Stimulated activated CD4-positive, alpha-beta T cell treated with anti-CD3 and anti-CD28 coated beads, Interleukin-4, amount 100 ng/mL, for 48 hours (primary cell): ENCODE measurements around the gene SCTR.

Experiments
- DNase-seq, 2 donors: peaks; one replicate each; pipeline ENCODE4 v3.0.0-alpha.2; 2020; ENCODE audit warnings: low read depth in 2 of 2

The SCTR gene

DNA sequence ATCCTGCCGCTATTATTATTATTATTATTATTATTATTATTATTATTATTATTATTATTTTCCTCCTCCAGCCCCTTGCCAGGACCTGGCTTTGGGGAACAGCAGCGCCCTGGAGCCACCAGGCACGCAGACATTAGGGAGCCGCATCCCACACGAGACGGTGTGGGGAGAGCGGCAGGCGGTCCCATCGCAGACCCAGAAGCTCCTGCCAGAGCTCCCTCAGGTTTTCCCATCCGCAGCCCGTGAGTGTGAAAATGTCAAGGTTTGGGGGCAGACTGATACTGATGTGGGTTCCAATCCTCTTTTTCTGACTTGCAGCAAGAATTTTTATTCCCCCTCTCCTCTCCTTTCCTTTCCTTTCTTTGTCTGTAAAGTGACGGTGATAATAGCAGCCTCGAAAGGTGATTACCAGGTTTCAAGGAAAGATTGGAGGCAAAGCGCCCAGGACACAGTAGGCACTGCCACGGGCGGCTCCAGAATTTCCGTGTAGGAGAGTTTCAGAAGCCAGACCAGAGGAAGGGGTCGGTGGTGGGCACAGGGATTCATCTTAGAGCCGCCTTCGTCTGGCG, 816 bp downstream of the SCTR start:
- DNase-seq: no peak

DNA sequence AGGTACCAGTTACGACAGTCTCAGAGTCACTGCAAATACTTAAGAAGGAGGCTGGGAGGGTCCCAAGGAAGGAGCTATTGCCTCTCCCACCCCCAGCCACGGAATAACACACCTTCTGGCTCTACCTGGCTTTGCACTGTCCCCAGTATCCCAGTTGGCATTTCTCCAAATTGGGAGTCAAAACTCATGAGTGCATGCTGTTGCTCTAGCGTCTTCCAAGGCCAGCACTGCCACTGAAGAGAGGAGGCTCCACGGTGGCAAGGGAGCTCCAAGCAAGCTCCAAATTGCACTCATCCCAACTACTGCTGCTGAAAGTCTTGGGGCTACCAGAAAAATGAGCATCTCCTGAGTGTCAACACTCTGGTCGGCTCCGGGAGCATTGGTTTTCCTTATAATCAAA, 1.6 kb downstream of the SCTR start:
- no peak for DNase-seq

DNA sequence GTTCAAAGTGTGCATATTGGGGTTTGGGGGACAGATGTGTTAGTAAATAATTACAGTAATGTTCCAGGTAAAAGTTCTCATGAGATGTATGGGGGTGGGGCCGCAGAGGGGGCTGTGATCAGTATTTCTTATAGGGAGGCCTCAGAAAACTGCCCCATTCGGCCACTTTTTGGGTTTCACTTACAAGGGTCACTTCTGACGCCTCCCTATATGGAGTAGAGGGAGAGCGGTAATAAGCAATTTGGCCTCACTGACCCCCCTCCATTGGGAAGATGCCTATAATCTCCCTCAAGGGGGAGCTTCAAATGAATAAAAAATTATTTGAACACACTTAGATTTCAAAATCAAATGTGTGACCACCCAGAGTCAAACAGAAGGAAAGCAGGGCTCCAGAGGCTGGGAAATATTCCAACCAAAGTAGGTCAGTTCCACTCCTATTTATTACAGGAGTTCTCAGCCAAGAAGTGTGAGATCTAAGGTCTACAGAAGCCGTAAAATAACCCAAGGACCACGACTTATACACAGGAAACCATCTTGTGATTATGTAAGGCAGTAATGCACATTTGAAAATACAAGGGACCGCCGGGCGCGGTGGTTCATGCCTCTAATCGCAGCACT, 2.7 kb downstream of the SCTR start:
- no peak for DNase-seq

DNA sequence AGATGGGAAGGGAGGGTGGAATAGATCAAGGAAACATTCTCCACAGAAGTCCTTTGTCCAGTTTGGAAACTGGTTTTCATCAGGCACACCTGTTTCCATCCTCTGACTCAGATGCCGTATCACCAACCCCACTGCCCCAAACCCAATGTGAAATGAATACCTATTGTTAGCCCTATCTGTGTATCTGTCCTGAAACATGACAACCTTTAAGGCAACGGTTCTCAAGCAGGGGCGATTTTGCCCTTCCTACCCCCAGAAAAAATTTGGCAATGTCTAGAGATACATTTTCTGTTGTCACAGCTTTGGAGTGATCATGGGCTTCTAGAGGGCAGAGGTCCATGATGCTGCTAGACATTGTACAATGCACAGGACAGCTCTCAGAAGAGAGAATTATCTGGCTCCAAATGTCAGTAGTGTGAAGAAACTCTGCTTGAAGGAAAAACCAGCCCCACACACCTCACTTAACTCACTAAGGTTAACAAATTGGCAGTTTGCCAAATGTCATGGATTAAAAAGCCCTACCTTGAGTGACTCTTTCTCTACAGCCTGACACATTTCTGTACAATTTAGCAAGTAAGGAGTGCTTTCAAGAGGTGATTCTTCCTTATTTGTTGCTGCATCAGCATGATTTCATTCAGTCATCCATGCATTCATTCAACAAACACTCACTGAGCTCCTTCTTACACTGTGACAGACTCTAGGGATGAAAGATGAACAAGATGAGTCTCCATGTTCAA, 3.4 kb downstream of the SCTR start:
- DNase-seq: no peak

DNA sequence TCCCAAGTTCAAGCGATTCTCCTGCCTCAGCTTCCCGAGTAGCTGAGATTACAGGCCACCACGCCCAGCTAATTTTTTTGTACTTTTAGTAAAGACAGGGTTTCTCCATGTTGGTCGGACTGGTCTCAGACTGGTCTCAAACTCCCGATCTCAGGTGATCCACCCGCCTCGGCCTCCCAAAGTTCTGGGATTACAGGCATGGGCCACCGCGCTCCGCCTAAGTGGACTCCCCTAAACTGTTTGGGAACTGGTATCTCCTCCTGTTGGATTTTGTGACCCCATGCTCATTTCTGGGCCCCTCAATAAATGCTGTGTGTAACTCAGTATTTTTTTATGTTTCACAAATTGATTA, 5.2 kb downstream of the SCTR start:
- no peak for DNase-seq

DNA sequence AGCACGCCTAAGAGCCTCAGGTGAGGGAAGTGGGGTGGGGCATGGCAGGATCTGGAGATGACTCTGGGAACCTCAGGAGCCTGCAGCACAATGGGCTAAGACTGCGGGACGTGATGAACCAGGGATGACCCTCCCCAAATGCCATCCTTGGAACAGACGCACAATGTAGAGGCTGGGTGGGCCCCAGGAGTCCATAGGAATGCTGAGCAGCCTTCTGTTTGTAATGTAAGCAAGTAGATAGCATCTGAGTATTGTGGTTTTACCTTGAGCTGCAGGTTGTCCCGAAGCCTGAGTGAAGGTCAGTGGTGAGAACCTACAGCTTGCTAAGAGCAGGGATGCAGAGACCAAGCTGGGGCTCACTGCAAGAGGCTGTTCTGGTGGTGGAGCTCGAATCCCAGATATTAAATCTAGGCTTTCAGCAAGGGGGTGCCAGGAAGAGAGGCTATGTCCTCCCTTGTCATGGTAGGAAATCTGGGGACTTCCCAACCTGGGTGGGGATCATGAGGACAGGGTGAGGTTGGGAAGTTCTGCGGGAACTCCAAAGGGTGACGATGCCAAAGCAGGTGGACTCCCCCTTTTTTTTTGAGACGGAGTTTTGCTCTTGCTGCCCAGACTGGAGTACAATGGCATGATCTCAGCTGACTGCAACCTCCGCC, 5.8 kb downstream of the SCTR start:
- DNase-seq: no peak

DNA sequence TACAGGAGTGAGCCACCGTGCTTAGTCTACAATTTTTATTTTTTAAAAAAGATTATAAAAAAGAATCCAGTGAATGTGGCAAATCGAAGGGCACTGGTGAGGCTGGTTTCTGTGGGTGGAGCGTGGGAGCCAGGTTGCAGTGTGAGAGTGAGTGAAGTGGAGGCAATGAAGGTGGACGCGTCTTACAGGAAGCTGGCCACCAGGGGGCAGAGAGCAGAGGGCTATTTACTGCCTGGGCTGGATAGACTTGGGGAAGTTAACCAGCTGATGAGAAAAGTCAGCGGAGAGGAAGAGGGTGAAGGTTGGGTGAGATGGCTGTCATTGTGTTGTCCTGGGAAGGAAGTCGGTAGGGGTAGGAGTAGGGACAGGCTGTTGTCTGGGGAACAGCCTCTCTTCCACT, 6.8 kb downstream of the SCTR start:
- DNase-seq: peak; percentile 32 to 49

DNA sequence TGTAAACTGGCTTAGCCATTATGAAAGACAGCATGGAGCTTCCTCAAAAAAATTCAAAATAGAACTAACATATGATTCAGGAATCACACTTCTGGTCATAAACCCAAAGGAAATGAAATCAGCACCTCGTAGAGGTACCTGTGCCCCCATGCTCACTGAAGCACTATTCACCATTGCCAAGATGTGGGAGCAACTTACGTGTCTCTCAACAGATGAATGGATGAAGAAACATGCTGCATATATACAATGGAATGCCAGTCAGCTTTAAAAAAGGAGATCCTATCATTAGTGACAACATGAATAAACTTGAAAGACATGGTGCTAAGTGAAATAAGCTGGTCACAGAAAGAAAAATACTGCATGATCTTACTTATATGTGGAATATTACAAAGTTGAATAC, 8.2 kb downstream of the SCTR start:
- no peak for DNase-seq

DNA sequence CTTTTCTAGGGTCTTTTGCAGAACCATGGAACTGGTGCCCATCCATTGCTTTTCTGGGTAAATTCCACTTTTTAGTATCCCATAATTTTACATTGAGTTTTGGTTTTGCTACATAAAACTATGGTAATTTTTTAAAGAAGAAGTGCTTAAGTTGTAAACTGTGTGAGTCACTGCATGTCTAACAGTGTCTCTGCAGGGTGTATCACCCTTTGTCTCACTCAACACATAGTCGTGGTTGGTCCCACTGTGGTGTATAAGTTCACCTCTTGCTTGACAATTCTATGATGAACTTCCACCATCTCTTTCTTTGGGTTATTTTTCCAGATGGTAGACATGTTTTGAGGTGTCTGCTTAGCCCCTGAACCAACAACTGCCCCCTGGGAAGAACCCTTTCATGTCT, 10.5 kb downstream of the SCTR start:
- DNase-seq: no peak

DNA sequence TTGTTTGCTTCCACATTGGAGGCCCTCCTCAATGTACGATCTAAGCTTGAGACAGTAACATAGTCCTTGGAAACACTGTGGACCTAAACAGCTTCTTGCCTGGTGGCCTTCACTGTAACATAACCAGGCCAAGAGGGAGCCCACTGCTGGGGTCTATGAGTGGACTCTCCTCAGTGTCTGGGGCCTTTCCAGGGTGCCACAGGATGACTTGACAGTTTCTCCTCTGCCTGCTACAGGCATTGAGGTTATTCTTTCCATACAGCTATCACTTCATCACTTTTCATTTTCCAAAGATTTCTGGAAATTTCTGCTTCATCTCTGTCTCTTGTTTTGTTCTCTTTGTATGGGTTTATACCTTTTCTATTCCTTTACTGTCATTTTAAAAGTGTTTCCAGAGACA, 11.3 kb downstream of the SCTR start:
- no peak for DNase-seq

DNA sequence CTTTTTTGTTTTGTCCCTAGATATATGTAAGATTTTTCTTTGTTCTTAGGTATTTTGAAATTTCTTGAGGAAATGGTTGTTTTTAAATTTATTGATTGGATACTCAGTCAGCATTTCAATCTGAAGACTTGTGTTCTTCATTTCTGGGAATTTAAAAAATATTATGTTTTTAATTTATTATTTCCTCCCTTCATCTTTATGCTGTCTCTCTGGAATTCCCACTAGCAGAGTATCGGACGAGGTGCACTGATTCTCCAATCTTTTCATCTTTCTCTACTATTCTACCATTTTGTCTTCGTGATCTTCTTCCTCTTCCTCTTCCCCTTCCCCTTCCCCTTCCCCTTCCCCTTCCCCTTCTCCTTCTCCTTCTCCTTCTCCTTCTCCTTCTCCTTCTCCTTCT, 12.3 kb downstream of the SCTR start:
- no peak for DNase-seq

DNA sequence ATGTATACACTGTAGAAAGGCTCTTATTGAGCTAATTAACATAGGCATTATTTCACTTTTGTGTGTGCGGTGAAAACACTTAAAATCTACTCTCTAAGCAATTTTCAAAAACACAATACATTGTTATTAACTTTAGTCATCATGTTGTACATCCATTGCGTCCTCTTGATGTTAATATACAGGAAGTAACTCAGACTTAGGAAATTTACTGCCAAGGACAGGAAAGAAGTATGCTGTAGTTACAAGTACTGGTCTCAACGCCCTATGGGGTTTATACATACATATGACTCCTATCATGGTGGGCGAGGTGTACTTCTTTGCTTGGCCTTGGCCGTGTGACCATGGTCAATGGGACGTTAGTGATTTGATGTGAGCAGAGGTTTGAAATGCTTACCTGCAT, 15.5 kb downstream of the SCTR start:
- no peak for DNase-seq

DNA sequence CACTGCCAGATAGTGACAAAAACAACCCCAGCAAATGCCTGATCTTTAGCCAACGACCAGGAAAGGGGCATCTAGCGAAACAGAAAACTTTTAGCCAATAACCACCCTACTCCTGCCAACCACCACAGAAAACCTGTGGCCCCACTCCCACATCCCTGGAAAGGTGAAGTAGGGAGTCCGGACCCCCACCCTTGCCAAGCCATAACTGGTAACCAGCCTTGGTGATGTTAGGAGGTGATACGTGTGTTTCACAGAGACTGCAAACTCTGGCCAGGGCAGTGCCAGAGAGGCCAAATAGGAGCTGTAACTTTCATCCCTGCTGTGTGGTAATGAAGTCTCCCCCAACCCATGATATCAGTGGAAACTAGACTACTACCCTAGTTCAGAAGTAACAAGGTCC, 27.6 kb downstream of the SCTR start:
- DNase-seq: no peak

DNA sequence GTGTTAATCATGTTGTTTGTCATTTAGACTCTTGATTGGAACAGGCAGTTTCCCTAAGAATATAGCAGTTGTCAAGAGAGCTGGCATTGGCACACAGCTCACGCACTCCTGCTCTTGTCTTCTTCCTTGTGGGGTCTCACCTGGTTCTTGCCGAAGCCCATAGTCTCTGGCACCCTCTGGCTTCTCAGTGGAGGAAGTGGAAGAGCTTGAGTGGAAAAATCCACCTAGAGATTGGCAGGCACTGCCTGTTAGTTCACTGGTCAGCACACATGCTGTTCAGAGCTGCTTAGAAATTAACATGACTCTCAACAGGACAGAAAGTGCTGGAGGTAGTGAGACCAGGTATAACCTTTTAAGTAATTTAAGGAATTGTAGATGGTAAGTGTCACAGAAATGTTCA, 28.3 kb downstream of the SCTR start:
- no peak for DNase-seq

DNA sequence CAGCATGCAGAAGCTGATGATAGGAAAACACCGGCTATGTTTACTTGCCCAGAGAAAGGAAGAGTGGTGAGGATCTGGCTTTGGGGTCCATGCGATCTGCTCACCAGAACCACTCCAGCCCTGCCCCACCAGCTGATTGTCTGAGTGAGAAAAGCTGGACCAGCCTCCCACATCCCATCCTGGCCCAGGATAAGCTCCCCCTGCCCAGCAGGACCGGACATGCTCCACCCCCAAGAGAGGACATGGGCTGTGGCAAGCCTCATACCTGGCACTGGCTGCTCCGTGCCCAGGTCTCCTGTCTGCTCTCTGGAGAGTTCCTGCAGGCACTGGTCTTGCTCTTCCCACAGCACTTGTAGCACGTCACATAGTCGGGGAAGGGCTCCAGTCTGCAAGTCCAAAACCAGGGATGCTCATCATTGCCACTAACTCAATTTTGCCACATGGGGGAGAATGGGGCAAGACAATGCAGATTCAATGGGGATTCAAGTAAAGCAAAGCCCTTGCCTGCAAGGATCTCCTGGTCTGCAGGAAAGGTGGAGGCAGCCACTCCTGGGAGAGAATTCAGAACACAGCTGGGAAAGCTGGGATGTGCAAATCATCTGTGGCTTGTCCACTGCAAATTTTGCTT, 30.0 kb downstream of the SCTR start:
- DNase-seq: no peak

DNA sequence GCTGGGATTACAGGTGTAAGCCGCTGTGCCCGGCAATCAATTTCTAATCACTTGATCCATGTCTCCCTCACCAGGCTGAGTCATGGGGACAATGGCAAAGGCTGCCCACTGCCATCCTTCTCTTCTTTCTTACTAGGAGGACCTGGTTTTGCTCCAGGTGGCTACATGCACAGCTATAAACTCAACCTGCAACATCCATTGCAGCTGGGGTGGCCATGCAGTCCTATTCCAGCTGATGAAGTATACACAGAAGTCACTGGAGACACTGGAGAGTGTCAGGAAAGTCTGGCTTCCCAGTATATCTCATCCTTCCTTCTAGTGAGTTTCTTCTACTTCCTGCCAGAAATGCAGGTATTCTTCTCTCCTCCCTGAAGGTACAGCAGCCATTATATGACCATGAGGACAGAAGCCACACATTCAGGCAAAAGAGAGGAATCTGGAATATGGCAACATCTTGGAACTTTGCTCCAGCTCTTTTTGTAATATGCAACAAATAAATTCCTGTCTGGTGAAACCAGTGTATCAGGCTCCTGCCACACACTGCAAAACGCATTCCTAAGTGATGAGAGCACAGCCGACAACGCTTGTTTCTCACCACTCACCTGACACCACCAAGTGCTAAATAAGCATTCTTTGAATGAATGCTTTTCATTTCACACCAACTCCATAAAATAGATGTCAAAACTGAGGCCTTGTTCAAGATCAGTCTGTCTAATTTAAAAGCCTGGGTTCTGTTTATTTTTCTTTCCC, 32.3 kb downstream of the SCTR start:
- no peak for DNase-seq

DNA sequence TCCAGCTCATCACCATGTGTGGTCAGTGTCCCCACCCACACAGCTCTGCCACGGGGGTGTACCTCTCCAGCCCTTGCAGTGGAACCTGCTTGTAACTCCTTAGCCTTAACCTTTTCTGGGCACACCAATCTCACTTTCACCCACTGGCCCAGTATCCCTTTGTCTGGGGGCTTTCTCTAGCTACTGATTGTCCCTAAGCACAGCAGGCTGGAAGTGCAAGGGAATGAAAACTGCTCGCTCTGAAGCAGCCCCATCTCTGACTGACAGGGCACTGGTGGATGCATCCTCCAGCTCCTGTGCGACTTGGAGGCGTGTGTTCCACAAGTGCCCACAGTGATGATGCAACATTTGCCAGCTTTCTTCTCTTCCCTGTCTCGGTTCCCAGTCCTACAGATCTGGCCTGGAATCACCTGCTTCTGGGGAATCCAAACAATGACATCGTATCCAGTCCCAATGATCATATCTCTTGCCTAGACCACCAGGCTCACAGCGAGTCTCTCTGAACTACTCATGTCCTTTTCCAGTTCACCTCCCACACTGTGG, 33.6 kb downstream of the SCTR start:
- DNase-seq: no peak

DNA sequence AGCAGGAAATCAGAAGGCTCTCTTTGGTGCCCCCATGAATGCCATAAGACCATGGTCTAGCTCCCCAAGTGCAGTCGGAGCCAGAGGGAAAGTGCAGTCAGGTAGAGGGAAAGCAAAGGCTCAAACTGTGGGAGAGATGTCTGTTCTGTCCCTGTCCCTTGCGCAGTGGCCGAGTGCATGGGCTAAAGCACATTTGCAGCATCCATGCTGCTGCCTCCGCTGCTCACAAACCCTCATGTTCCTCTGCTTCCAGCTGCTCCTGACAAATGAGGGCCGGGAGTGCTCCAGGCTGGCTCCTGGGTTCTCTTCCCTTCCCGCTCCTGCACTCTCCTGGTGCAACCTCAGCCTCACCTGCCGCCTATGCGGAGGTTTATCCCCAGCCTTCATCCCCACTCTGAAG, 34.2 kb downstream of the SCTR start:
- DNase-seq: no peak

DNA sequence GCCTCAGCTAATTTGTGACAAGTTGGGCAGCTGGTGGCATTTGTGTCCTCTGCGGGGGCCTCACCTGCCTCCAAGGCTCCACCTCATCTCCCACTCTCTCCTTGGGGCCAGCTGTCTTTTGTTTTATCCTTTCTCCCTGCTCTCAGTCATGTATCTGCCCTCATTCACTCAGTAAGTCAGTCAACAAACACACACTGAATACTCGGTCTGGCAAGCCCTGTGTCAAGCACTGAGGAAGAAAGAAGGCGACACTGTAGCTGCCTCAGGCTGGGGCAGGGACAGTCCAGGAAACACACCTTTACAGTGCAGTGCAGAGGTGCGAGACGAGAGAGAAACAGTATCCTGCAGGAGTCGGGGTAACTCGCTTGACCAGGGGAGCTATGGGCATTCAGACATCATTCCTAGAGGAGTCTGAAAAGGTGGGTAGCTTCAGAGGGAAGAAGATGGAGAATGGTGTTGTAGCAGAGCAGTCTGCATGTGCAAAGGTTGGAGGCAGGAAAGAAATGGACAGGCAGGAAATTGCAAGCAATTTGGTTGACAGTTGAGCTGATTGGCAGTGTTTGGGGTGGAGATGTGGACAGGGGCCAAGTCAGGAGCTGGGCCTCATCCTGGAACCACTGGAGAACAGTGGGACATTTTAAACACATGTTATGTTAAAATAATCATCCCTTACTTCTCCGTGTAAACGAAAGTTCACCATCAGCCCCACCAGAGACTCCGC, 34.9 kb downstream of the SCTR start:
- no peak for DNase-seq

DNA sequence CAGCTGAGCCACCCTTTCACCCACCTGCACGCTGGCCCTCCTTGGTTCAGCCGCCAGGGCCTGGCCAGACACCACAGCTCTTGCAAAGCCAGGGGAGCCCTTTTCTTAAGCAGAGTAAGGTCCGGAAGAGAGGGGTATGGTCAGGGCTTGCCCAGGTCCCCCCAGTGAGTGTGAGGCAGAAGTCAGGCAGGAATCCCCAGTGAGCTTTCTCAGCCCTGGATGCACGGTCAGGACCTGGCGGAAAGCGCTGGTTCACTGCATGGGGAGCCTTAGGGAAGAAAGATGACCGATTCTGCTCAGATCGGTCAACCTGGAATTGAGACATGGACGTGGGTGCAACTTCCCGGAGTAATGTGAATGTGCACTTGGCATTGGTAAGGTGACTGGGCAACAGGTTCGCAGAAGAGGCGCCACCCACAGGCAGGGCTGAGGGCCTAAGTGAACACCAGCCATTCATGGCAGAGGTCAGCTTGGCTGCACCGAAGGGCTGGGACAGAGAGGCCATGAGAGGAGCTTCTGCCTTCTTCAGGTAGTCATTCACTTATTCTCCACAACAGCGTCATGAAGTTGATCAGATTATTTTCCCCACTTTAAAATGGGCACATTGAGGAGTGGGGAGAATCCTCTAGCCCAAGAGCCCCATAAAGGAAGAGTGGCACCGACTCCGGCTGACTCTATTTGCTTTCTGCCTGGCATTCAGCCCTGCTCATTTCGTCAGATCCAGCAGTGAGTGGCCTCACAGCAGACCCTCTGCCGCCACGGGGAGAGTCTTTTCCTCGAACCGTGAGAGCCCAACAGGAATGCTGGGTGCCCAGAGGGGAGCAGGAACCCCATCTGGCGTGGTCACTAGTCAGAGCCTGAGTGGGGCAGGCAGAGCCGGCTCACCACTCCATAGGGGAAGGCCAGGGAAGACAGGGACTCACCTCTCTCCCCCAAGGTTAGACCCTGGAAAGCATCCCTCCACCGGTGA, 35.8 kb downstream of the SCTR start:
- no peak for DNase-seq
